ENCODE results near the gene KRT2.

KRT2 gene

DNA sequence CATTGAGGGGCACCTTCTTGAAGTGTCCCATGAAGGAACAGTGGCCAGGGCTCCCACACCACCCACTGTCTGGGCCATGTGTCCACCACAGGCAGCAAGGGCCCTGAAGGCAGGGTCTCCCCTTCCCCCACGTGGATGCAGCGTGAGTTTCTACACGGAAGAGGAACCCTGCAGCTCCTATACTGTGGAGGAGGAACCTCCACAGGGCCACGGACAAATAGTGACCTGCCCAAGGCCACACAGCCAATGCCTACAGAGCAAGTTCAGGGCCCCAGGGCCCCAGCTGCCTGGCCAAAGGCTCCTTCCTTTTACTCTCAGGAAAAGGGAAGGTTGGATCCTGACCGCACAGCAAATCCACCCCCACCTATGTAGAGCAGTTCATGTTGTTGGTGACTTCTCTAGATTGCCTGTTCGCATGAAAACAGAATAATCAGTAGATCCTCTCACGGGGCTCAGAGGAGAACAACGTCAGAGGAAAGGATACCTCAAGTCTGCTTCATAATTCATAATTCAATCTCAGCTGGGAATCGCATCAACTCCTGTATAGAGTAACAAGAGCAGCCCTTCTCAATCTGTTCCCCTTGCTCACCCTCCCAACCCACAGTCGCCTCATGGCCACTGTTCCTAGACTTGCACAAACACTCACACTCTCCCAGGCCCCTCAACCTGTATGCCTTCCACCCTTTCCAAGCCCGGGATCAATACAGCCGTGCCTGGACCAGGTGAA lies 22.6 kb downstream of the KRT2 start:
- DNase-seq = peak in 1 of 42 donors; percentile 21
- intact Hi-C loops (cut with DNase I) = no loop called here

GRCh38 chr12:52628841-52629240 lies 23.2 kb downstream of the KRT2 start:
- DNase-seq = peak in 1 of 42 donors; percentile 25
- intact Hi-C loops (cut with DNase I) = no loop called here

- intact Hi-C loops (cut with DNase I) = no loop called here
- peak in 1 of 42 donors; percentile 30 for DNase-seq
Observed at GRCh38 chr12:52628111-52628507, 23.9 kb downstream of the KRT2 start.

- intact Hi-C loops (cut with DNase I) = no loop called here
- DNase-seq = peak in 1 of 42 donors; percentile 7
Observed at GRCh38 chr12:52627395-52628110, 24.5 kb downstream of the KRT2 start.

GRCh38 chr12:52622349-52622748 lies 29.7 kb downstream of the KRT2 start:
- DNase-seq = peak in 1 of 42 donors; percentile 0
- intact Hi-C loops (cut with DNase I) = no loop called here

DNA sequence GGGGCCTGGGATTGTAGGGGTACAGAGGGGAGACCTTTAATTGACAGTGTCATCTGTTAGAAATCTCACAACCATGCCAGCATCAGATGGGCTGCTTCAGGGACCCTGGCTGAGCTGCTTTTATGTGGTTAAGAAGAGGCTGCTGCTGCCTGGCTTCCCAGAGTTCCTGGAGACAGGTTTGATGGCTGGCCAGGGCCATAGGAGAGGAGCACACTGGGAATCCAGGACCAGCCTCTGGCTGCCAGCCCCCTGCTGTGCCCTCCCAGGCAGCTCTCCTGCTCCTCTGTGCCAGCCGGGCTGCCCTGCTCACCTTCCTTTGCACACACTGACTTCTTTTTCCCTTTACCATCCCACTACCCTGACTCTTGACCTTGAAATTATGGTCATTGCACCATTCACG lies 33.1 kb downstream of the KRT2 start:
- intact Hi-C loops (cut with DNase I) = no loop called here
- peak in 2 of 42 donors; percentile 4 to 39 for DNase-seq

- peak in 1 of 42 donors; percentile 16 for DNase-seq
Observed at GRCh38 chr12:52618216-52618615, 33.8 kb downstream of the KRT2 start, which contains the start of gene KRT73. KRT73 (minus strand) TSS chr12:52618559; CDS start chr12:52618524, 35 bp downstream.

GRCh38 chr12:52617403-52617785 lies 34.6 kb downstream of the KRT2 start:
- DNase-seq = no peak
- intact Hi-C loops (cut with DNase I) = no loop called here

More at GRCh38 chr12:52618216-52618615, 33.8 kb downstream of the KRT2 start, which contains the start of gene KRT73:
- intact Hi-C loops (cut with DNase I) = no loop called here

- no peak for DNase-seq
- intact Hi-C loops (cut with DNase I) = no loop called here
Observed at GRCh38 chr12:52616680-52617402, 35.2 kb downstream of the KRT2 start.

- intact Hi-C loops (cut with DNase I) = no loop called here
- DNase-seq = no peak
Observed at GRCh38 chr12:52615912-52616311, 36.1 kb downstream of the KRT2 start.

DNA sequence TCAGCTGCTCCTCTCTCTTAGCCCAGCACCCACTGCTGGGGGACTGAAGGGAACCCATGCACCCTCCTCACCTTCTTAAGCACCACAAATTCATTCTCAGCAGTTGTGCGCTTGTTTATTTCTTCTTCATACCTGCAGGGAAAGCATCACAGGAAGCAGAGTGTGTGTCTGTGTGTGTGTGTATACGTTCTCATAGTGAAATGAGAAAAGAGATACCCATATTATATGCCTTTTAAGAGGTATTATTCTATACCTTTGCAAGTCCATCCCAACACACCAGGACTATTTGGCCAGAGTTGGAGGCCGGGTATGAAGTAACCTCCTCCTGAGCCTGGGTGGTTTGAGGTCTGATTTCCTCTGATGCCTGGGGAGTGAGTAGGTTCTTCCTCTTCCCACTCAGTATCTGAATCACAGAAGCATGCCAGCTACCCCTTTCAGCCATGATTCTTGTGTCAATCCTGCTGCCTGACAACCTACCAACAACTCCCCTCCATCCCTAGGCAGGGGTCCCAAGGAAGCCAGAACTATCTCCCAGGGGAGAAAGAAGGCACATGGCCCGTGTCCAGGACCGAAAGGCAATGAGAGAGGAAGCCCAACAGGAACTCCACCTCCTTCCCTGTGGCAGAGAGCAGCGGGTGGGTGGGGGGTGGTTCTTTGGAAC lies 36.7 kb downstream of the KRT2 start:
- peak in 2 of 42 donors; percentile 6 to 10 for DNase-seq
- intact Hi-C loops (cut with DNase I) = no loop called here

- intact Hi-C loops (cut with DNase I) = no loop called here
- DNase-seq = peak in 2 of 42 donors; percentile 1 to 17
Observed at GRCh38 chr12:52614381-52615207, 37.4 kb downstream of the KRT2 start.

DNA sequence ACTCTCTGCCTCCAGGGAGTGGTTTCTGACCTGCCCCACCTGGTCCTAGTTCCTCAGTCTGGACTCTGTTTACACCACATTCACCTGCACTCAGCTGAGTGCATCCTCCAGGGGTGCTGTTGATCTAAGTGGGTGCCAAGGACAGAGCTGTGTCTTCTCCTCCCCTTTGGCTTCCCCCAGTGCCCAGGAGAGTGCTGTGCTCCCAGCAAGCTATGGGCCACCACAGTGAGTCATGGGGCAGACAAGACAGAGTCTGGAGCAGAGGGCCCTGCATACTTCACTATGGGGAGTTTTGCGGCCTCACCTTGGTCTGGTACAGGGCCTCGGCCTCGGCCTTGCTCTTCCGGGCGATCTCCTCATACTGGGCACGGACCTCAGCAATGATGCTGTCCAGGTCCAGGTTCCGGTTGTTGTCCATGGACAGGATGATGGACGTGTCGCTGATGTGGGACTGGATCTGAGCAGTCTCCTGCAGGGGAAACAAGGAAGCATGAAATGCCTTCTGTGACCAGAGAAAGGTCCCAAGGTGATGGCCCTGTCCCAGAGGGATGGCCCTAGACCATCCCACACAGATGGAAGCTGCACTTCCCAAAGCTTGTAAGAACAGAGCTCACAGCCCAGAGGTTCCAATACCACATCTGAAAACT lies 38.5 kb downstream of the KRT2 start:
- peak in 3 of 42 donors; percentile 3 to 29 (median 23) for DNase-seq
- intact Hi-C loops (cut with DNase I) = no loop called here

GRCh38 chr12:52612431-52613383 lies 39.3 kb downstream of the KRT2 start:
- DNase-seq = peak in 2 of 42 donors; percentile 8 to 34
- intact Hi-C loops (cut with DNase I) = no loop called here

GRCh38 chr12:52611080-52611468 lies 40.9 kb downstream of the KRT2 start:
- DNase-seq = peak in 2 of 42 donors; percentile 13 to 29
- intact Hi-C loops (cut with DNase I) = no loop called here

- intact Hi-C loops (cut with DNase I) = no loop called here
- peak in 1 of 42 donors; percentile 12 for DNase-seq
Observed at GRCh38 chr12:52608826-52609630, 43.0 kb downstream of the KRT2 start.
